Activated CD8-positive, alpha-beta T cell treated with anti-CD3 and anti-CD28 coated beads, Interleukin-2, amount 10 ng/mL, durations not matched to agents 7 days and 5 days (primary cell): ENCODE results near the gene CD4. TPM values are rescaled to one million over a fixed set of nuclear protein-coding genes. Genes with fewer than 3 reads are reported as not detected.

ENCODE experiments used
- ATAC-seq: fragments of 150-1000 bp; cut with Tn5 transposase; one replicate; pipeline ENCODE4 v1.10.0; 2021; ENCODE audit warnings: moderate library complexity
- CTCF ChIA-PET: fragments of 350-600 bp; sonication (Branson Sonifier 250); formaldehyde crosslinking; loops from one replicate; lab custom pipeline; 2021; ENCODE audit warnings: antibody characterized with exemption; lab: Charles Lee
- POLR2A ChIA-PET: fragments of 350-600 bp; sonication (Branson Sonifier 250); formaldehyde crosslinking; loops from one replicate; lab custom pipeline; 2021; ENCODE audit warnings: antibody characterized with exemption; lab: Charles Lee
- DNase-seq: peaks from one replicate; pipeline ENCODE4 v3.0.0-alpha.2; 2020
- H3K27ac Mint-ChIP-seq: one replicate; pipeline ENCODE4 v1.8.0; 2021; ENCODE audit warnings: mild to moderate bottlenecking, mixed read lengths
- H3K27me3 Mint-ChIP-seq: one replicate; pipeline ENCODE4 v1.8.0; 2021; ENCODE audit warnings: low read depth, mixed read lengths
- H3K36me3 Mint-ChIP-seq: one replicate; pipeline ENCODE4 v1.8.0; 2021; ENCODE audit warnings: low read depth, mixed read lengths
- H3K4me1 Mint-ChIP-seq: one replicate; pipeline ENCODE4 v1.8.0; 2021; ENCODE audit warnings: low read depth, mixed read lengths
- H3K4me3 Mint-ChIP-seq: one replicate; pipeline ENCODE4 v1.8.0; 2021; ENCODE audit warnings: mild to moderate bottlenecking, mixed read lengths
- H3K9me3 Mint-ChIP-seq: one replicate; pipeline ENCODE4 v1.8.0; 2022; ENCODE audit warnings: mixed read lengths; ENCODE audit not compliant: insufficient read depth
- total RNA-seq, 2 experiments: library from RNA; stranded (reverse); gene quantifications; one replicate each; pipeline ENCODE4 v1.2.3, GENCODE V29; 2021

CD4 gene
- total RNA-seq, 2 experiments from 2014 or later = 0.90 to 1.6 TPM

DNA sequence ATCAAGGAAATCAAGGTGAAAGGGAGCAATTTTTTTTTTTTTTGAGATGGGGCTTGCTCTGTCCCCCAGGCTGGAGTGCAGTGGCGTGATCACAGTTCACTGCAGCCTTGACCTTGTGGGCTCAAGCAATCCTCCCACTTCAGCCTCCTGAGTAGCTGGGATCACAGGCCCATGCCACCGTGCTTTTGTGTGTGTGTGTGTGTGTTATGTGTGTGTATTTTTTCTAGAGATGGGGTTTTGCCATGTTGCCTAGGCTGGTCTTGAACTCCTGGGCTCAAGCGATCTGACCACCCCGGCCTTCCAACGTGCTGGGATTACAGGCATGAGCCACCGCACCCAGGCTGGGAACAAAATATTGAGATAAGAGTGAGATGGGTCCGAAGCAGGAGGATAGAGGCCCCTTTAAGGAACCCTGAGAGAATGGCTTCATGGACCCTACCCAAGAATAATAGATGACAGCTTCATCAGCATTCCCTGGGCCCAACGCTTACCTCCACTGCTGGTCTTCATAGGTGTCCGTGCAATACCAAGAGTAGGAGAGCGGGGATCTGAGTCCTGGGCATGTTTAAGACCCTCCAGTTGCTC is 60.7 kb downstream of the CD4 start:
- CTCF ChIA-PET = interaction anchor here (0.6 to 13.9 kb wide), 5 partner anchors 8 to 363 kb away, joined by 5 to 130 read pairs (median 15); partner anchors contain the start of genes GNB3, MLF2 and SPSB2
- no peaks in the 10 kb centered on the region for H3K27me3 Mint-ChIP-seq
- peaks cover 44% of the 10 kb centered on the region for H3K4me1 Mint-ChIP-seq
- peak overlapping the region; percentile 90 for H3K4me3 Mint-ChIP-seq
- H3K36me3 Mint-ChIP-seq = peaks cover 52% of the 10 kb centered on the region
- no peaks in the 10 kb centered on the region for H3K9me3 Mint-ChIP-seq
- peak overlapping the region; percentile 98 for H3K27ac Mint-ChIP-seq
- POLR2A ChIA-PET = interaction anchor here (0.8 to 6.6 kb wide), 7 partner anchors 17 to 357 kb away, joined by 3 to 93 read pairs (median 8); partner anchors contain the start of genes C12orf57, COPS7A, MLF2 and MRPL51
- DNase-seq = no peak
- ATAC-seq = no peak

DNA sequence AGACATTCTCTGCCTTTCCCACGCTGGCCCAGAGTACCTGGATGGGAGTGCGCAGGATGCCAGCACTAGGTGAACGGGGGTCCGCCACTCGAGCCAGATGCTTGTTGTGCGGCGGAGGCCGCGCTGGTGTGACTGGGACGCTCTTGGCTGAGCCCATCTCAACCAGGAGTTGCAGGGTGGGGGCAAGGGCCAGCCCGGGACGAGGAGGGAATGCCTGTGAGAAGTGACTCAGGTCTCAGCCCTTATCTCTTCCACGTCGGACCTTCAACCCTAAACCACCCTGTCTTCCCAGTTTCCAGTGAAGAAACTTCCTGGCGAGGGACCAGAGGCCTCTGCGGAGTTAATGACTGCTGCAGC is 61.4 kb downstream of the CD4 start:
- H3K4me1 Mint-ChIP-seq = peaks cover 44% of the 10 kb centered on the region

DNA sequence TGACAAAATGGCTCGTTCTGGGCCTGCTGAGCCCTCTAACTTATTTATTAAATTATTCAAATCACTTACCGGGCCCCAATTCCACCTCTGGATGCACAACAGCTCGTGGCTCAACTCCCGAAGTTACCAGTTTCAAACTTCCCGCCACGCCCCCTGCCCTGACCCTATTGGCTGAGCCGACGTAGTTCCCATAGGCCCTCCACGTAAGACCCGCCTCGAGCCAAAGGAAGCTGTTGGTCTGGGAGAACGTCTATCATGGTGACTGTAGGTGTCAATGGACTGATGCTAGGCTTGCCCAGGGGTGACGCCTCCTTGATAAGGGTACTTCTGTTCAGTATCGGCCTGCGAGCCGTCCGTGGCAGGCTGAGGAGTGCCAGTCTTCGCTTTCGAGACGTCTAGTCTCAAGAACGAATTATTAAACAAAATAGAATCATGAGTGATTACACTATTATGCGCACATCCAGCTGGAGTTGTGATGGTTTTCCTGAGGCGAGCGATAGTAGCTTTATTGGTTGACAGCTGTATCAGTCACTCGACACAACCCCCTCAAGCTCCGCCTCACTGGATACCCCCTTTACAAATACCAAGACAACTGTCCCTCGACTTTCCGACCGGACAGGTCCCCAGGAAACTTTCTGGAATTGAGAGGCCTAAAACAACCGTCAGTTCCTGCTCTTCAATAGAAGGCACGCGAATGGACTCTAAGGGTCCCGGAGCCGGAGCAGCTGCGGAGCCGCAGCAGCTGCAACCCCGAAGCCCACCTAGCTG is 62.0 kb downstream of the CD4 start, which contains the start of gene CDCA3:
TSS of gene CDCA3 (minus strand) at position 134 of the 768 bp plus-strand sequence. CDS start 334 bp downstream, outside the sequence.
- ATAC-seq (peak; percentile 68), DNase-seq (peak; percentile 98)
- ChIA-PET POLR2A (interaction anchor here (0.6 to 6.6 kb wide), 32 partner anchors 9 to 359 kb away, joined by 3 to 93 read pairs (median 4); partner anchors contain the start of genes C12orf57, COPS7A, ENO2 and GNB3), CTCF (interaction anchor here (0.9 to 13.9 kb wide), 20 partner anchors 9 to 314 kb away, joined by 3 to 130 read pairs (median 6); partner anchors contain the start of genes COPS7A, GNB3, LPCAT3 and MLF2)
- Mint-ChIP-seq H3K27me3 (no peaks in the 10 kb centered on the region), H3K4me3 (peak within 1 kb of the TSS; percentile 90), H3K9me3 (no peaks in the 10 kb centered on the region), H3K27ac (peak within 1 kb of the TSS; percentile 98), H3K36me3 (peaks cover 54% of the 10 kb centered on the region), H3K4me1 (peaks cover 44% of the 10 kb centered on the region)

More for the DNA sequence above, 61.4 kb downstream of the CD4 start:
- Mint-ChIP-seq H3K4me3 (peak overlapping the region; percentile 90), H3K9me3 (no peaks in the 10 kb centered on the region), H3K36me3 (peaks cover 55% of the 10 kb centered on the region), H3K27me3 (no peaks in the 10 kb centered on the region), H3K27ac (peak overlapping the region; percentile 98)
- DNase-seq = no peak
- no peak for ATAC-seq
- ChIA-PET CTCF (interaction anchor here (1.0 to 13.9 kb wide), 14 partner anchors 9 to 313 kb away, joined by 3 to 130 read pairs (median 6); partner anchors contain the start of genes COPS7A, GNB3, MLF2 and SPSB2), POLR2A (interaction anchor here (0.7 to 6.6 kb wide), 25 partner anchors 8 to 358 kb away, joined by 3 to 93 read pairs (median 4); partner anchors contain the start of genes C12orf57, COPS7A, ENO2 and GNB3)

DNA sequence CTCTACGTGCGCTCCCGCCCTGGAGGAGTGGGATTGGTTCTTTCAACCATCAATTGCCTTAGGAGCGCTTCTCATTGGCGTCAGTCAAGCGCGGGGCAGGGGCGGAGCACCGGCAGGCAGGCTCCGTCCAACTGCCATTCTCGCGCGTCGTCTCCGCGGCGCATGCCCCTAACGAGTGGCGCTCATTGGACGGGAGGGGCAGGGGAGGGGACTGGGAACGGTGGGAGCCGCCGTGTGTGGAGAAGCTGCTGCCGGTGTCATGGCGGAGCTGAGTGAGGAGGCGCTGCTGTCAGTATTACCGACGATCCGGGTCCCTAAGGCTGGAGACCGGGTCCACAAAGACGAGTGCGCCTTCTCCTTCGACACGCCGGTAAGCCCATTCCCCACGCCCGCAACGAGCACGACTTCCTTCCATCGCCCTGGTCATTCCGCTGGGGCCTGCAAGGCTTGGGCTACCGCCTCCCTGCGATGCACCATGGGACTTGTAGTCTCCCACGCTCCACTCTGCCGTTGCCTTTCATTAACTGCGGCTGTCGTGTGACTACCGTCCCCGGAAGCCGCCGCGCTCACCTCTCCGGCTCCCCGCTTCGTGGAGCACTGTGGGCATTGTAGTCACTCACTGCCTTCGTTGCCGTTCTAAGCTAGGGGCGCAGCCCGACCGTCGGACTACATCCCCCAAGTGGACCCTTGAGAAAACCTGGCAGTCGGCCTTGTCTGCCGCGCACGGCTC is 62.8 kb downstream of the CD4 start, which contains the start of gene USP5:
TSS of gene USP5 (plus strand) at position 230 of the 730 bp plus-strand sequence. CDS start at position 260, 30 bp downstream.
- H3K36me3 Mint-ChIP-seq = peaks cover 54% of the 10 kb centered on the region
- peak within 1 kb of the TSS; percentile 98 for H3K27ac Mint-ChIP-seq
- ATAC-seq (peak; percentile 83), DNase-seq (peak; percentile 99)
- H3K27me3 Mint-ChIP-seq = no peaks in the 10 kb centered on the region
- peaks cover 44% of the 10 kb centered on the region for H3K4me1 Mint-ChIP-seq
- CTCF ChIA-PET = interaction anchor here (0.6 to 13.9 kb wide), 21 partner anchors 10 to 314 kb away, joined by 3 to 130 read pairs (median 5); partner anchors contain the start of genes COPS7A, GNB3, LPCAT3 and MLF2
- POLR2A ChIA-PET = interaction anchor here (0.7 to 6.6 kb wide), 29 partner anchors 9 to 359 kb away, joined by 3 to 93 read pairs (median 5); partner anchors contain the start of genes C12orf57, COPS7A, GAPDH and GNB3
- H3K9me3 Mint-ChIP-seq = no peaks in the 10 kb centered on the region
- peak within 1 kb of the TSS; percentile 90 for H3K4me3 Mint-ChIP-seq

DNA sequence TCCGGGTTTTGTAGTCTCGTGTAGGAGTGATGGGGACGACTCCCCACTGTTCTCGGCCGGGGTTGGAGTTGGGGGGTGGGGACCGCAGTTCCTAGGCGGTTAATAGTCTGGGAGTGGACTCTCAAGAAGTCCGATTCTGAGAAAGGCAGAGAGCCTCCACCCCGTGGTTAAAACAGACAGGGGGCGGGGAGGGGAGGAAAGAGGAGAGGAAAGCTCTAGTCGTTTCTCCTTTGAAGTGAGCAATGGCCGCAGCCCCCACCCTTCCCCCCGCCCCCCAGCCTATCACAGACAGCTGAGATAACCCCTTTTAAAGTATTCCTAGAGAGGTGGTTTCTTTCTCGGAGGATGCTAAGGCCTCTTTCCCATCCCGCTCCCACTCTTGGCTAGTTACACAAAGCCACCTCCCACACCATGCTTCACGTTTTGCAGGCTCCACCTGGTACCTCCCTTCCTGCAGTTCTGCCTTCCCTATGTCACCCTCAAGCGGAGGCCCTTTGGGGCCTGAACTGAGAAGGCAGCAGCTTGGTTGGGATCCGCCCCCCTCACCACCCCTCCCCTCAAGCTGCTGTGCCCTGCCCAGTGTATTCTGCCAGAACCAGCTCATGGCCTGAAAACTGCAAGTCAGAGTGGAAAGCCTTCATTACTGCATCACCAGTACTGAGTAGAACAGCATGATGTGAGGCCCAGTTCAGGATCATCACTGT is 63.5 kb downstream of the CD4 start:
- Mint-ChIP-seq H3K27me3 (no peaks in the 10 kb centered on the region), H3K9me3 (no peaks in the 10 kb centered on the region), H3K36me3 (peaks cover 55% of the 10 kb centered on the region), H3K4me3 (peak overlapping the region; percentile 90), H3K27ac (peak overlapping the region; percentile 98), H3K4me1 (peaks cover 42% of the 10 kb centered on the region)
- ATAC-seq (peak; percentile 3), DNase-seq (peak; percentile 74)
- CTCF ChIA-PET = interaction anchor here (0.6 to 13.9 kb wide), 18 partner anchors 11 to 282 kb away, joined by 3 to 130 read pairs (median 6); partner anchors contain the start of genes COPS7A, GNB3, LPCAT3 and MLF2
- POLR2A ChIA-PET = interaction anchor here (0.7 to 6.6 kb wide), 21 partner anchors 9 to 318 kb away, joined by 3 to 93 read pairs (median 6); partner anchors contain the start of genes C12orf57, COPS7A, GAPDH and MLF2

DNA sequence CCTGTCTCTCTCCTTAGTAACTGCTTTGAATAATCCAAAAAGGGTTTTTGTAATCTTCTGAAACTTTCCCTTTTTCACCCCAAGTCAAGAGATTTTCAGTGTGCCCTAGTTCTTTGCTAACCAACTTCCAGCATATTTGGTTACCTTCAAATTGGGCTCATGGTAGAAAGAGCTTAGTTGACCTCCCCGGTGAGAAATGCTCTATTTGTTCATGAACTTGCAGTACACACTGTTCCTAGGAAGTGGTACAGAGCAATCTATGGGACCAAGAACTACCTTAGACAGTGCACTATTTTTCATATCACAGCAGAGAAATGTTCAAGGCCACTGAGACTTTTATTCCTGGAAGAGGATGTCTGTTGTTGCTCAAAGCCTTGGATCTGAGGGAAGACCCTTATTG is 64.3 kb downstream of the CD4 start:
- Mint-ChIP-seq H3K4me1 (peaks cover 38% of the 10 kb centered on the region), H3K27ac (peak overlapping the region; percentile 98), H3K4me3 (peak overlapping the region; percentile 90), H3K36me3 (peaks cover 53% of the 10 kb centered on the region), H3K9me3 (no peaks in the 10 kb centered on the region), H3K27me3 (no peaks in the 10 kb centered on the region)
- ChIA-PET POLR2A (interaction anchor here (1.2 to 6.6 kb wide), 6 partner anchors 10 to 100 kb away, joined by 4 to 93 read pairs (median 20); partner anchors contain the start of genes C12orf57, MLF2, RNU7-1 and SPSB2), CTCF (interaction anchor here (1.2 to 13.9 kb wide), 7 partner anchors 14 to 130 kb away, joined by 4 to 130 read pairs (median 19); partner anchors contain the start of genes COPS7A, GNB3, MLF2 and SPSB2)
- ATAC-seq (no peak), DNase-seq (no peak)

DNA sequence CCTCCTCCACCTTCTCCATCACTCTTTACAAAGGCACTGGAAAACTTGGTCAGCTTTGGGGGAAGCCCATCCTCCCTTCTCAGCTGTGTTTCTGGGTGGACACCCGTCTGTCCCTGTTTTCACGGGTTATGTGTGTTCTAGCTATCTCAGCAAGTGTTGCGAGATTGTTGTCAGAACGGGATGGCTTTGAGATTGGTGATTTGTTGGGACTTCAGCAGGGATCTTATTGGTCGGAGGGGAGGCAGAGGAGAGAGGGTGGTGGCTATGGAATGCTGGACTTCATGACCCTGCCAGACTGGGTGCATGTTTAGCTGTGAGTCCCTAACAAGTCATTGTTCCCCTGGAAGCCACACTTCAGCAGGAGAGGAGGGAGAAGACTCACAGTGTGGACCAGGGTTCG is 64.7 kb downstream of the CD4 start:
- DNase-seq (no peak), ATAC-seq (no peak)
- no peaks in the 10 kb centered on the region for H3K9me3 Mint-ChIP-seq
- H3K36me3 Mint-ChIP-seq = peaks cover 49% of the 10 kb centered on the region
- H3K4me3 Mint-ChIP-seq = no peak overlapping the region
- peaks cover 35% of the 10 kb centered on the region for H3K4me1 Mint-ChIP-seq
- CTCF ChIA-PET = interaction anchor here (1.2 to 13.9 kb wide), 5 partner anchors 13 to 101 kb away, joined by 5 to 130 read pairs (median 23); partner anchors contain the start of genes GNB3, MLF2, SPSB2 and TPI1
- H3K27me3 Mint-ChIP-seq = no peaks in the 10 kb centered on the region
- H3K27ac Mint-ChIP-seq = peak overlapping the region; percentile 98
- POLR2A ChIA-PET = interaction anchor here (4.0 to 6.6 kb wide), 2 partner anchors 13 to 18 kb away, joined by 47 to 93 read pairs; partner anchors contain the start of genes SPSB2 and TPI1

DNA sequence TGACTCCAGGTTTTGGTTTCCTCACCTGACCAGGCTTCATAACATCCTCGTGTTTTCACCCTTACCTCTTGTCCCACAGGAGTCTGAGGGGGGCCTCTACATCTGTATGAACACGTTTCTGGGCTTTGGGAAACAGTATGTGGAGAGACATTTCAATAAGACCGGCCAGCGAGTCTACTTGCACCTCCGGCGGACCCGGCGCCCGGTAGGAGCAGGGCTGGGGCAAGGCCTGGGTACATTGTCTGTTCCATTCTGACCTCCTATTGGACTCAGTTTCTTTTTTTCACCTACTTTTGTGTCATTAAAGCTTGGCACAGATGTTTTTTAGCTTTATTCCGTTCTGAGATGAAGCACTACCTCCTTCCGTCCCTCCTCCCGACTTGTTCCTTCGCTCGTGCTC is 66.0 kb downstream of the CD4 start:
- ChIA-PET CTCF (interaction anchor here (7.0 to 13.9 kb wide), 2 partner anchors 16 to 19 kb away, joined by 121 to 130 read pairs; partner anchors contain the start of genes GNB3 and SPSB2), POLR2A (interaction anchor here (6.6 kb wide), 1 partner anchor 12 kb away, joined by 93 read pairs; the partner anchor contains the start of gene TPI1)
- no peak overlapping the region for H3K4me3 Mint-ChIP-seq
- H3K4me1 Mint-ChIP-seq = peaks cover 23% of the 10 kb centered on the region
- H3K9me3 Mint-ChIP-seq = no peaks in the 10 kb centered on the region
- H3K27ac Mint-ChIP-seq = no peak overlapping the region
- peaks cover 46% of the 10 kb centered on the region for H3K36me3 Mint-ChIP-seq
- ATAC-seq = no peak
- no peaks in the 10 kb centered on the region for H3K27me3 Mint-ChIP-seq
- no peak for DNase-seq

DNA sequence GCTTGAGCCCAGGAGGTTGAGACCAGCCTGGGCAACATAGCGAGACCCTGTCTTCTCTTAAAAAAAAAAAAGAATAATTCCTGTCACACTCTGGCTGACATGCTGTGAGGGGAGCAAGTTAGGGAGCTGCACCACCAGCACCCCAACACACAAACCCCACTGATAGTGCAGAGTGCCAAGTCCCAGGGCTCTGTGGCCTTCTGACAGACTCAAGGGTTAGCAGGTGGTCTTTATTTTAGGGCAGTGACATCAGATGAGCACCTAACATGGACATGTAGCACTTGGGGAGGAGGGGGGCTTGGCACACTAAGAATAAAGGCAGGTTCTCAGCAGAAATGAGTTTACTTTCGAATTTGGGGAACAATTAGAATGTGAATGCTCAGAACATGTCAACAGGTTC is 69.5 kb downstream of the CD4 start:
- no peaks in the 10 kb centered on the region for H3K27me3 Mint-ChIP-seq
- H3K27ac Mint-ChIP-seq = no peak overlapping the region
- DNase-seq = no peak
- no peak for ATAC-seq
- POLR2A ChIA-PET = no interaction called here
- H3K4me1 Mint-ChIP-seq = peaks cover 10% of the 10 kb centered on the region
- no peak overlapping the region for H3K4me3 Mint-ChIP-seq
- CTCF ChIA-PET = no interaction called here
- no peaks in the 10 kb centered on the region for H3K9me3 Mint-ChIP-seq
- H3K36me3 Mint-ChIP-seq = peaks cover 64% of the 10 kb centered on the region

DNA sequence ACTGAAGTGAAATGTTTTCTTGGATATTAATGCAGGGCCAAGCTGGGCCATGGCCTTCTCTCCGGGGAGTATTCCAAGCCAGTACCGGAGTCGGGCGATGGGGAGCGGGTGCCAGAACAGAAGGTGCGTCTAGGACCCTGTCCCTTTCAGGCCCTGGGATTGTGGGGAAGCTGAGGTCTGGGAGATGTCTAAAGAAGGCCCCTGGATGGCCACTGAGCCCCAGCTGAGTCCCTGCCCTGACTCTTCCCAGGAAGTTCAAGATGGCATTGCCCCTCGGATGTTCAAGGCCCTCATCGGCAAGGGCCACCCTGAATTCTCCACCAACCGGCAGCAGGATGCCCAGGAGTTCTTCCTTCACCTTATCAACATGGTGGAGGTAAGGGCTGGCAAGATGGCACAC is 70.8 kb downstream of the CD4 start:
- ChIA-PET POLR2A (no interaction called here), CTCF (interaction anchor here (1.0 kb wide), 1 partner anchor 323 kb away, joined by 3 read pairs; no protein-coding TSS in a partner anchor)
- no peaks in the 10 kb centered on the region for H3K9me3 Mint-ChIP-seq
- no peaks in the 10 kb centered on the region for H3K4me1 Mint-ChIP-seq
- H3K36me3 Mint-ChIP-seq = peaks cover 65% of the 10 kb centered on the region
- no peaks in the 10 kb centered on the region for H3K27me3 Mint-ChIP-seq
- DNase-seq (no peak), ATAC-seq (no peak)
- H3K27ac Mint-ChIP-seq = no peak overlapping the region
- no peak overlapping the region for H3K4me3 Mint-ChIP-seq
